HepG2 (cell line): ENCODE data around the gene CASKIN1. TPM values are rescaled to one million over a fixed set of nuclear protein-coding genes. Genes with fewer than 3 reads are reported as not detected.

Experiments used
- AGO1 ChIP-seq: fragments of 200-400 bp; formaldehyde crosslinking; IDR thresholded peaks from 2 replicates; pipeline ENCODE4 v1.6.1; 2017; ENCODE audit warnings: mild to moderate bottlenecking, low read depth, low read length, moderate library complexity; ENCODE audit not compliant: poor library complexity, severe bottlenecking
- ARHGAP35 ChIP-seq: sonication (generic); formaldehyde crosslinking; IDR thresholded peaks from 2 replicates; pipeline ENCODE4 v1.9.0; 2022; ENCODE audit warnings: mild to moderate bottlenecking, inconsistent platforms, moderate library complexity, missing genetic modification reagents, borderline replicate concordance
- CCAR2 ChIP-seq: fragments of 200-400 bp; formaldehyde crosslinking; optimal IDR thresholded peaks from 2 replicates; pipeline ENCODE3; 2018; ENCODE audit warnings: low read depth, mild to moderate bottlenecking, low read length, moderate library complexity
- ESRRA ChIP-seq: sonication (generic); formaldehyde crosslinking; IDR thresholded peaks from 2 replicates; pipeline ENCODE4 v1.5.1; 2020; ENCODE audit warnings: mild to moderate bottlenecking, low read depth, missing genetic modification reagents
- HNF4G ChIP-seq, 2 experiments: sonication (generic) in 1 of 2; formaldehyde crosslinking in 1 of 2; IDR thresholded peaks; 2 replicates each; pipeline versions ENCODE4 v1.4.0 to v1.6.1; 2011 to 2020; ENCODE audit warnings: borderline replicate concordance in 2 of 2, low read depth in 2 of 2, mild to moderate bottlenecking in 2 of 2, low read length in 1 of 2, missing genetic modification reagents in 1 of 2, moderate library complexity in 1 of 2
- JUN ChIP-seq: sonication (generic); formaldehyde crosslinking; IDR thresholded peaks from 2 replicates; pipeline ENCODE4 v1.4.0; 2020; ENCODE audit warnings: mild to moderate bottlenecking, missing genetic modification reagents
- MZF1 ChIP-seq: sonication (generic); formaldehyde crosslinking; IDR thresholded peaks from 2 replicates; pipeline ENCODE4 v1.8.1; 2023; ENCODE audit warnings: mild to moderate bottlenecking, missing genetic modification reagents, borderline replicate concordance
- NONO ChIP-seq, 2 experiments: fragments of 450-650 bp in 1 of 2; sonication (generic) in 1 of 2; formaldehyde crosslinking in 1 of 2; IDR thresholded peaks in 1 of 2; conservative IDR thresholded peaks in 1 of 2; 2 replicates each; pipeline versions ENCODE4 v1.6.1 to v1.8.0; 2017 to 2022; ENCODE audit warnings: mild to moderate bottlenecking in 1 of 2, missing genetic modification reagents in 1 of 2, moderate library complexity in 1 of 2
- POLR2A ChIP-seq, 2 experiments: IDR thresholded peaks; 2 replicates each; pipeline ENCODE4 v1.6.1; 2011; ENCODE audit warnings: low read depth in 2 of 2, low read length in 2 of 2, mild to moderate bottlenecking in 1 of 2, moderate library complexity in 1 of 2; ENCODE audit not compliant: insufficient read depth in 1 of 2
- POLR2G ChIP-seq: fragments of 200-400 bp; formaldehyde crosslinking; IDR thresholded peaks from 2 replicates; pipeline ENCODE4 v1.6.1; 2018; ENCODE audit warnings: mild to moderate bottlenecking, low read depth, low read length, moderate library complexity
- SETDB1 ChIP-seq: sonication (generic); formaldehyde crosslinking; IDR thresholded peaks from 2 replicates; pipeline ENCODE4 v1.5.1; 2020; ENCODE audit warnings: missing genetic modification reagents, mild to moderate bottlenecking, borderline replicate concordance
- ZBTB20 ChIP-seq: sonication (generic); formaldehyde crosslinking; IDR thresholded peaks from 2 replicates; pipeline ENCODE4 v1.8.1; 2023; ENCODE audit warnings: missing genetic modification reagents, low read depth, mild to moderate bottlenecking, borderline replicate concordance
- ZNF260 ChIP-seq: sonication (generic); formaldehyde crosslinking; IDR thresholded peaks from 2 replicates; pipeline ENCODE4 v1.4.0; 2020; ENCODE audit warnings: missing genetic modification reagents, low read depth, mild to moderate bottlenecking, borderline replicate concordance
- ZNF672 ChIP-seq: sonication (generic); formaldehyde crosslinking; IDR thresholded peaks from 2 replicates; pipeline ENCODE4 v1.8.1; 2022; ENCODE audit warnings: missing genetic modification reagents
- polyA plus RNA-seq, 8 experiments: library from polyadenylated mRNA; depleted of rRNA in 3 of 8; stranded (reverse) in 7 of 8; unstranded in 1 of 8; fragments of >200 nt; fragmentation: Illumina TruSeq in 4 of 8; extraction: Trizol in 4 of 8; gene quantifications; 2 replicates each; pipeline versions ENCODE4 v1.2.1 to v1.2.3, GENCODE V29; 2011 to 2016; ENCODE audit warnings: low read depth in 4 of 8, missing spikeins in 1 of 8, mixed read lengths in 1 of 8; ENCODE audit not compliant: insufficient read depth in 1 of 8
- total RNA-seq, 5 experiments: library from RNA; depleted of rRNA; stranded (reverse); fragments of >200 nt; fragmentation: Illumina TruSeq; extraction: Trizol; gene quantifications; 2 replicates each; pipeline ENCODE4 v1.2.3, GENCODE V29; 2016; ENCODE audit warnings: low read depth in 1 of 5
- TF ChIP-seq, protein P1 (sequence below): sonication (generic); IDR thresholded peaks from 2 replicates; pipeline ENCODE4 v1.6.1; 2016; ENCODE audit warnings: low read depth, borderline replicate concordance
- TF ChIP-seq, protein P2 (sequence below): sonication (generic); formaldehyde crosslinking; IDR thresholded peaks from 2 replicates; pipeline ENCODE4 v1.8.0; 2022; ENCODE audit warnings: low read depth, missing genetic modification reagents
- TF ChIP-seq, protein P3 (sequence below): IDR thresholded peaks from 2 replicates; pipeline ENCODE4 v1.6.1; 2016; ENCODE audit warnings: low read depth, borderline replicate concordance
- TF ChIP-seq, protein P4 (sequence below): sonication (generic); formaldehyde crosslinking; IDR thresholded peaks from 2 replicates; pipeline ENCODE4 v1.4.0; 2020; ENCODE audit warnings: missing genetic modification reagents
- TF ChIP-seq, protein P5 (sequence below): sonication (generic); formaldehyde crosslinking; IDR thresholded peaks from 2 replicates; pipeline ENCODE4 v1.5.1; 2020; ENCODE audit warnings: missing genetic modification reagents, mild to moderate bottlenecking, borderline replicate concordance

Gene CASKIN1
- total and polyA plus RNA-seq, 2 of the 13 experiments (the other 11 are each of a cell fraction or from before 2014, with no cell fraction given): 1.2 to 2.2 TPM

DNA sequence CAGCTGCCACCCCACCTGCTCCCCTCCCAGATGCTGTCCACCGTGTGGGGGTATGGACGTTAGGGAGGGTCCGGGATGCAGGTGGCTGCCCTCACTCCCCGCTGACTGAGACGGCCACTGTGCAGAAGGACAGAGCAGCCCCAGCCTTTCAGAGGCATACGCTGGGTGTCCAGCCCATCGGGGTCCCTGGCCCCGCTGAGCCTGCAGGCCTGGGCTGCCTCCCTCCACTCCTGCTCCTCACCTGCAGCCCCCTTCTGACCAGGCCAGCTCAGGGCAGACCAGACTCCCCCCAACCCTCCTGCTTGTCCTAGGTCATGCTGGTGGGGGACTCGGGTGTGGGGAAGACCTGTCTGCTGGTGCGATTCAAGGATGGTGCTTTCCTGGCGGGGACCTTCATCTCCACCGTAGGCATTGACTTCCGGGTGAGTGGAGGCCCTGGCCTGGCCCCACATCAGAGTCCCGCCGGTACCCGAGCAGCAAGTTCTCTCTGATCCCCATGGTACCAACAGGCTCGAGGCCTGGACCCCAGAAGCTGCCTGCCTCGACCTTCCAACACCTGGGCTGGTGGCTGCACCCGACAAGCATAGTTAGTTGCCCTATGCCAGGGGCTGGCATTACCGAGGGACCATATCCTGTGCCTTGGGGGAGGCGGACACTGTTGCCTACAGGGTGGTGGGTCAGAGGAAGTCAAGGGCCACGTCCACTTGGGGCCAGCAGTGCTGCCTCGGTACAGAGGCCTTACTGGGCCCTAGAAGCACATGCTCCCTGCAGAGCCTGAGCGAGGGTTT lies 46.6 kb downstream of the CASKIN1 start (continued):
- TF ChIP-seq SETDB1 (CRISPR knock-in tag): no peak
- no peak for TF ChIP-seq JUN (CRISPR knock-in tag)
- TF ChIP-seq CCAR2: peak; percentile 47
- TF ChIP-seq ARHGAP35 (CRISPR knock-in tag): peak; percentile 53; the same call in 1 of the 2 replicates
- TF ChIP-seq HNF4G (IDR thresholded peaks at IDR 0.05; ENCODE audit: borderline replicate concordance, low read depth, low read length): no peak
- TF ChIP-seq HNF4G (CRISPR knock-in tag; IDR thresholded peaks at IDR 0.05; ENCODE audit: borderline replicate concordance, low read depth): 0 out of 2 replicates have a peak, but pooled peaks have one; percentile 21
- peak in 1 of 2 experiments; percentile 41; a peak in 3 of 4 replicates for TF ChIP-seq POLR2A (IDR thresholded peaks at IDR 0.05; ENCODE audit: insufficient read depth in 1 of 2, low read depth in 2 of 2, low read length in 2 of 2)
- no peak for TF ChIP-seq ZNF672
- TF ChIP-seq, protein P1, sequence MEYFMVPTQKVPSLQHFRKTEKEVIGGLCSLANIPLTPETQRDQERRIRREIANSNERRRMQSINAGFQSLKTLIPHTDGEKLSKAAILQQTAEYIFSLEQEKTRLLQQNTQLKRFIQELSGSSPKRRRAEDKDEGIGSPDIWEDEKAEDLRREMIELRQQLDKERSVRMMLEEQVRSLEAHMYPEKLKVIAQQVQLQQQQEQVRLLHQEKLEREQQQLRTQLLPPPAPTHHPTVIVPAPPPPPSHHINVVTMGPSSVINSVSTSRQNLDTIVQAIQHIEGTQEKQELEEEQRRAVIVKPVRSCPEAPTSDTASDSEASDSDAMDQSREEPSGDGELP: no peak
- TF ChIP-seq, protein P2, sequence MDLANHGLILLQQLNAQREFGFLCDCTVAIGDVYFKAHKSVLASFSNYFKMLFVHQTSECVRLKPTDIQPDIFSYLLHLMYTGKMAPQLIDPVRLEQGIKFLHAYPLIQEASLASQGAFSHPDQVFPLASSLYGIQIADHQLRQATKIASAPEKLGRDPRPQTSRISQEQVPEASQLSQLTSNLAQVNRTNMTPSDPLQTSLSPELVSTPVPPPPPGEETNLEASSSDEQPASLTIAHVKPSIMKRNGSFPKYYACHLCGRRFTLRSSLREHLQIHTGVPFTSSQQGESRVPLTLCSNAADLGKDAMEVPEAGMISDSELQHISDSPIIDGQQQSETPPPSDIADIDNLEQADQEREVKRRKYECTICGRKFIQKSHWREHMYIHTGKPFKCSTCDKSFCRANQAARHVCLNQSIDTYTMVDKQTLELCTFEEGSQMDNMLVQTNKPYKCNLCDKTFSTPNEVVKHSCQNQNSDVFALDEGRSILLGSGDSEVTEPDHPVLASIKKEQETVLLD: no peak
- TF ChIP-seq, protein P3, sequence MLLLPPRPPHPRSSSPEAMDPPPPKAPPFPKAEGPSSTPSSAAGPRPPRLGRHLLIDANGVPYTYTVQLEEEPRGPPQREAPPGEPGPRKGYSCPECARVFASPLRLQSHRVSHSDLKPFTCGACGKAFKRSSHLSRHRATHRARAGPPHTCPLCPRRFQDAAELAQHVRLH (CRISPR knock-in tag): 0 out of 2 replicates have a peak, but pooled peaks have one; percentile 12
- TF ChIP-seq ZBTB20 (CRISPR knock-in tag): peak; percentile 43; the same call in 1 of the 2 replicates
- no peak for TF ChIP-seq NONO (IDR thresholded peaks at IDR 0.05)
- no peak for TF ChIP-seq NONO (CRISPR knock-in tag; conservative IDR thresholded peaks at IDR 0.05)
- TF ChIP-seq POLR2G: peak; percentile 72; the same call in 1 of the 2 replicates
- TF ChIP-seq, protein P4, sequence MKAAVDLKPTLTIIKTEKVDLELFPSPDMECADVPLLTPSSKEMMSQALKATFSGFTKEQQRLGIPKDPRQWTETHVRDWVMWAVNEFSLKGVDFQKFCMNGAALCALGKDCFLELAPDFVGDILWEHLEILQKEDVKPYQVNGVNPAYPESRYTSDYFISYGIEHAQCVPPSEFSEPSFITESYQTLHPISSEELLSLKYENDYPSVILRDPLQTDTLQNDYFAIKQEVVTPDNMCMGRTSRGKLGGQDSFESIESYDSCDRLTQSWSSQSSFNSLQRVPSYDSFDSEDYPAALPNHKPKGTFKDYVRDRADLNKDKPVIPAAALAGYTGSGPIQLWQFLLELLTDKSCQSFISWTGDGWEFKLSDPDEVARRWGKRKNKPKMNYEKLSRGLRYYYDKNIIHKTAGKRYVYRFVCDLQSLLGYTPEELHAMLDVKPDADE (CRISPR knock-in tag): 0 out of 2 replicates have a peak, but pooled peaks have one; percentile 5
- TF ChIP-seq MZF1 (CRISPR knock-in tag): no peak
- TF ChIP-seq, protein P5, sequence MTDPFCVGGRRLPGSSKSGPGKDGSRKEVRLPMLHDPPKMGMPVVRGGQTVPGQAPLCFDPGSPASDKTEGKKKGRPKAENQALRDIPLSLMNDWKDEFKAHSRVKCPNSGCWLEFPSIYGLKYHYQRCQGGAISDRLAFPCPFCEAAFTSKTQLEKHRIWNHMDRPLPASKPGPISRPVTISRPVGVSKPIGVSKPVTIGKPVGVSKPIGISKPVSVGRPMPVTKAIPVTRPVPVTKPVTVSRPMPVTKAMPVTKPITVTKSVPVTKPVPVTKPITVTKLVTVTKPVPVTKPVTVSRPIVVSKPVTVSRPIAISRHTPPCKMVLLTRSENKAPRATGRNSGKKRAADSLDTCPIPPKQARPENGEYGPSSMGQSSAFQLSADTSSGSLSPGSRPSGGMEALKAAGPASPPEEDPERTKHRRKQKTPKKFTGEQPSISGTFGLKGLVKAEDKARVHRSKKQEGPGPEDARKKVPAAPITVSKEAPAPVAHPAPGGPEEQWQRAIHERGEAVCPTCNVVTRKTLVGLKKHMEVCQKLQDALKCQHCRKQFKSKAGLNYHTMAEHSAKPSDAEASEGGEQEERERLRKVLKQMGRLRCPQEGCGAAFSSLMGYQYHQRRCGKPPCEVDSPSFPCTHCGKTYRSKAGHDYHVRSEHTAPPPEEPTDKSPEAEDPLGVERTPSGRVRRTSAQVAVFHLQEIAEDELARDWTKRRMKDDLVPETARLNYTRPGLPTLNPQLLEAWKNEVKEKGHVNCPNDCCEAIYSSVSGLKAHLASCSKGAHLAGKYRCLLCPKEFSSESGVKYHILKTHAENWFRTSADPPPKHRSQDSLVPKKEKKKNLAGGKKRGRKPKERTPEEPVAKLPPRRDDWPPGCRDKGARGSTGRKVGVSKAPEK: 0 out of 2 replicates have a peak, but pooled peaks have one; percentile 56
- TF ChIP-seq ESRRA (CRISPR knock-in tag): no peak
- peak; percentile 87 for TF ChIP-seq AGO1
- TF ChIP-seq ZNF260 (CRISPR knock-in tag): 0 out of 2 replicates have a peak, but pooled peaks have one; percentile 36
